Lung microvascular endothelial cell (primary cell): ENCODE measurements around the gene PTF1A. TPM values are rescaled to one million over a fixed set of nuclear protein-coding genes. Genes with fewer than 3 reads are reported as not detected.

Experiments
- DNase-seq, 2 donors: peaks; one replicate each; pipeline versions ENCODE4 v3.0.0 to v3.0.0-alpha.2; 2010; ENCODE audit warnings: low read depth in 2 of 2
- total RNA-seq: library from RNA; depleted of rRNA; stranded (reverse); fragments of >200 nt; gene quantifications from 2 replicates; pipeline ENCODE4 v1.2.1, GENCODE V29; 2014

Gene PTF1A, protein sequence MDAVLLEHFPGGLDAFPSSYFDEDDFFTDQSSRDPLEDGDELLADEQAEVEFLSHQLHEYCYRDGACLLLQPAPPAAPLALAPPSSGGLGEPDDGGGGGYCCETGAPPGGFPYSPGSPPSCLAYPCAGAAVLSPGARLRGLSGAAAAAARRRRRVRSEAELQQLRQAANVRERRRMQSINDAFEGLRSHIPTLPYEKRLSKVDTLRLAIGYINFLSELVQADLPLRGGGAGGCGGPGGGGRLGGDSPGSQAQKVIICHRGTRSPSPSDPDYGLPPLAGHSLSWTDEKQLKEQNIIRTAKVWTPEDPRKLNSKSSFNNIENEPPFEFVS
- not detected in 2 replicates for total RNA-seq

GRCh38 chr10:23191764-23192711 is at the start of gene PTF1A:
TSS of gene PTF1A (plus strand) at chr10:23192312. CDS start at chr10:23192531, 219 bp downstream.
- DNase-seq, result no peak

DNA sequence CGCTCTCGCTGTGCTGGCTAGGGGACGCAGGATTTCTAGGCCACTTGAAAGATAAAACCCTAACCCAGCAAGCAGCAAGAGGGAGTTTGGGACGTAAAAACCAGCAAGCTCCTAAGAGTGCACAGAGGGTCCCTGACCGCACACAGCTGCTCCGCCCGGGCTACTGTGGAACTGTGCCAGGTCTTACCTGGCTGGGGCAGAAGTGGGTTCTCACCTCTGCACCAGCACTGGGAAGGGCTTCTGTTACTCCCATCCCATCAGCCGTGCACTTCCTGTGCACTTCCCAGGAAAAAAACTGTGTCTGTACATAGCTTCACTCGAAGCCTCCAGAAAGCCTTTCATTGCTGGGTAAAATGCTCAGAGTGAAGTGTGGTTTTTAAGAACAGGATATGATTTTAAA is 45.9 kb upstream of the PTF1A start:
- no peak for DNase-seq

GRCh38 chr10:23147035-23147434 is 45.1 kb upstream of the PTF1A start:
- no peak for DNase-seq

DNA sequence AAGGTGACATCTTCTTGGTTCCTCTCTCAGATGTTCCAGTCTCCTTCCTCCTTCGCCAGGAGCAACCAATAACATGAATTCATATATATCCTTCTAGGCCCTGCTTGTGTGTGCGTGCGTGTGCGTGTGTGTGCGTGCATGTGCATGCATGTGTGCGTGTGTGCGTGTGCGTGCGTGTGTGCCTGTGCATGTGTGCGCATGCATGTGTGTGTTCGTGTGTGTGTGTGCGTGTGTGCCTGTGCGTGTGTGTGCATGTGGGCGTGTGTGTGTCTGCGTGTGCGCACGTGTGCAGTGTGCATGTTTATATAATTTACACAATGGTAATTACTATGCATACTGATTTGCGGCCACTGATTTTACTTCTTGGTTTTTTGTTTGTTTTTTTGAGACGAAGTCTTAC is 43.9 kb upstream of the PTF1A start:
- no peak for DNase-seq

DNA sequence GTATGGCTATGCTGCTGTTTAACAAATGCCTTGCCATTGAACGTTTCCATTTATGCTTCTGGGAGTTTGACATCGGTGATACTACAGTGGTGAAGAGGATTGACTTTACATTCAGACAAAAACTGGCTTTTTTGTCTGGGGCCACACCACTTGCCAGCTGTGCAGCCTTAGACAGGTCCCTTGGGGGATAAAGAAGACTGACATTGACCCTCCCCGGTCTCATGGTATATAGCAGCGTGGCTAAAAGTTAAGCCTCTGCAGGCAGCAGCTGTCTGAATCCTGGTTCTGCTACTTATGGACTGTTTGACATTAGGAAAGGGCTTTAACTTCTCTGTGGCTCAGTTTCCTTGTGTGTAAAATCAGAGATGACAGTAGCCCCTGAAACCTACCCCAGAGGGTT is 42.0 kb upstream of the PTF1A start:
- no peak for DNase-seq

DNA sequence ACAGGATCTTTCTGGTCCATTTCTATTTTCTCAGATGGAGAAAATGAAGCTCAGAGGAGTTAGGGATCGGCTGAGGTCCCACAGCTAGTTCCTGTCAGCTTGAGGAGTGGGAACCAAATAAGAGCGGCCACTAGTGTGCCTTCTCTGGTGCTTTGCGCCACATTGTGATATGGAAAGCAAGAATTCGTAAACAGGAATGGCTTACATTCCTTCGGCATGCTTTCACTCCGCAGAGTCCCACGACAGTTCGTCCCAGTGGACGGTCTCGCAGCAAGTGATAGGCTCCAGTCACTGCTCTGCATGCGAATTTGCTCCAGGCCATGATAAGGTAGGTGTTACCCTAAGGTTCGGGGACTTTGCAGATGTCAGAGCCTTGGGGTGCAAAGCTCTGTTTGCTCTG is 41.5 kb upstream of the PTF1A start:
- DNase-seq, result no peak

DNA sequence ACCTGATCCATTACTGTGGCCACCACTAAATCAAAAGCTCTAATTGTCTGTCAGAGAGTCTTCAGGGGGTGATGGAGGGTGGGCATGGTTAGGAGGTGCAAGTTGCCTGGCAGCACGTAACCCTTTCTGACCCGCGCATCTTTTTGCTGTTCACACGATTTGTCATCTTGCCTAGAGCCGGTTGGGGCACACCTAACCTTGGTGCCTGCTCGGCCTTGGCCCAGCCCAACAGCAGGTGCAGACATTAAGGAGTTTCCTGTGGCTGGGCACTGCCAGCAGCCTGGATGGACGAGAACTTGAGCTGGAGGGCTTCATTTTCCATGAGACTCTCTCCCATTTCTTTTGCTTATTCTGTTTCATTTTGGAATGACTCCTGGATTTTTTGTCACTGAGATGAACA is 41.0 kb upstream of the PTF1A start:
- DNase-seq, result no peak

DNA sequence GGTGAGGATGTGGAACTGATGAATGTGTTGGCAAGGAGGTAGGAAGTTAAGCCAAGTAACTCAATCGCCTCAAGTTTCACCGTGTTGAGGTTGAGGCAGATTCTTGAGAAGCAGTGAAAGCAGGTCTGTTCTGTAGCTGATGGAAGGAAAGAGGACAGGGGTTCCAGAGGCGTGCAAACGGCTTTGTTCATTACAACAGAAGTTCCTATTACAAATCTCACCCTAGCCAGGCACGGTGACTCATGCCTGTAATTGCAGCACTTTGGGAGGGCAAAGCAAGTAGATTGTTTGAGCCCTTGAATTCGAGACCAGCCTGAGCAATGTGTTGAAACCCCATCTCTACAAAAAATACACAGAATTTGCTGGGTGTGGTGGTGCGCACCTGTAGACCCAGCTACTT is 36.9 kb upstream of the PTF1A start:
- DNase-seq, result no peak

DNA sequence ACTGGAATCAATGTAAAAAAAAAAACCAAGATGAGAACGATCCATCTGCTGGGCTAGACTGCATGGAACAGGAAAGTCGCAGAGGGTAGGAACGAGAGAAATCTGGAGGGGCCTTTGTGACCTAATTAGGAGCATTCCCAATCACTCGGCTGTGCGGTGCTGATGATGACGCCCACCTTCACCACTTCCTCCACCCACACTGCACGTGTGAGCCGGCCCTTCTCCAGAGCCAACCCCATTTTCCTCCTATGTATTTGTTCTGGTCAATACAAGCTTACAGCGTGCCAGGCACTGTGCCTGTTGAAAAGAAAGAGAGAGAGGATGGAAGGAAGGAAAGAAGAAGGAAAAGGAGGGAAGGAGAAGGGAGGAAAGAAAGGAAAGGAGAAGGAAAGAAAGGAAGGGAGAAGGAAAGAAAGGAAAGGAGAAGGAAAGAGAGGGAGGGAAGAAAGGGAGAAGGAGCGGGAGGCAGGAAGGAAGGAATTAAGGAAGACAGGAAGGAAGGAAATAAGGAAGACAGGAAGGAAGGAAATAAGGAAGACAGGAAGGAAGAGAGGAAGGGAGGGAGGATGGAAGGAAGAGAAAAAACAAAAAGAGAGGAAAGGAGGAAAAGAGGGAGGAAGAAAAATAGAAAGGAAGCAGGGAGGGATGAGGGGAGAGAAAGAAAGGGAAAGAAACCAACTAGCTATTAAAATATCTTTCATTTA is 35.5 kb upstream of the PTF1A start:
- no peak for DNase-seq

DNA sequence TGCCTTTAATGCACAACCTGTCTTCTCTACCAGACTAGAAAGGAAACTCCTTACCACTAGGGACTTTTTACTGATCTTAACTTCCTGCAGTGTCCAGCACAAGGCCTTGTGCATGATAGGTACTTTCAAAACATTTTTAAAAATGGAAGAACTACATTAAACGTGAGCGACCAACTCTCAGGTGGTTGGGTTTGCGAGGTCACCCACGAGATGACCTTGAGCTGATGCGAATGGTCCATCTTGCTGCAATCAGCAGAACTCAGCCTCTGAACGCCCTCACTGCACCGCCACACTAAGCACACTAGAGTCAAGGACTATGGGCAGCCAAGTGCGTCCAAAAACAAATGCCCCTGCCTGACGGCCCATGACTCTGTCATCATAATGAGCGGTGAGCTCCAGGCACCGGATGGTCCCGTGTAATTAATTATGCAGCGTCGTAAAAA is 34.9 kb upstream of the PTF1A start:
- DNase-seq, result no peak

- peak; percentile 42 to 47 for DNase-seq
These were observed 34.3 kb upstream of the PTF1A start for GRCh38 chr10:23157691-23158369.

DNA sequence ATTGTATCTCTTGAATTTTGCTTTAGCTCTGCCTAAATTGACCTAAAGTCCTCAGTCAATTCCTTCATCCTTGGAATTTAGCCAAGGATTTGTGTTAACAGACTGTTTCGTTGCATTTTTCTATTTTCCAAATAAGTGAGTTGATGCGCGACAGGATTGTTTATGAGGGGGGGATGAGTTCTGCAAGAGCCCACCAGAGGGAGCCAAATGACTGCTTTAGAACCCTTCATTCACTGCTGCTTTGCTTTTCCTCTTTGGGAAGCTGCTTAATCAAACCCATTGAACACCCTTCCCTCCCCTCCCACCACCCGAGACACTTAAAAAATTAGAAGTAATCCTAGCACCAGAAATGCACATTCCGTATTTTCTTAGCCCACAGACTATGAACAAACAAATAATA is 33.7 kb upstream of the PTF1A start:
- peak; percentile 67 to 76 for DNase-seq

GRCh38 chr10:23171232-23171876 is 20.8 kb upstream of the PTF1A start:
- DNase-seq, result peak; percentile 51 to 64

GRCh38 chr10:23172429-23173213 is 19.5 kb upstream of the PTF1A start:
- no peak for DNase-seq

DNA sequence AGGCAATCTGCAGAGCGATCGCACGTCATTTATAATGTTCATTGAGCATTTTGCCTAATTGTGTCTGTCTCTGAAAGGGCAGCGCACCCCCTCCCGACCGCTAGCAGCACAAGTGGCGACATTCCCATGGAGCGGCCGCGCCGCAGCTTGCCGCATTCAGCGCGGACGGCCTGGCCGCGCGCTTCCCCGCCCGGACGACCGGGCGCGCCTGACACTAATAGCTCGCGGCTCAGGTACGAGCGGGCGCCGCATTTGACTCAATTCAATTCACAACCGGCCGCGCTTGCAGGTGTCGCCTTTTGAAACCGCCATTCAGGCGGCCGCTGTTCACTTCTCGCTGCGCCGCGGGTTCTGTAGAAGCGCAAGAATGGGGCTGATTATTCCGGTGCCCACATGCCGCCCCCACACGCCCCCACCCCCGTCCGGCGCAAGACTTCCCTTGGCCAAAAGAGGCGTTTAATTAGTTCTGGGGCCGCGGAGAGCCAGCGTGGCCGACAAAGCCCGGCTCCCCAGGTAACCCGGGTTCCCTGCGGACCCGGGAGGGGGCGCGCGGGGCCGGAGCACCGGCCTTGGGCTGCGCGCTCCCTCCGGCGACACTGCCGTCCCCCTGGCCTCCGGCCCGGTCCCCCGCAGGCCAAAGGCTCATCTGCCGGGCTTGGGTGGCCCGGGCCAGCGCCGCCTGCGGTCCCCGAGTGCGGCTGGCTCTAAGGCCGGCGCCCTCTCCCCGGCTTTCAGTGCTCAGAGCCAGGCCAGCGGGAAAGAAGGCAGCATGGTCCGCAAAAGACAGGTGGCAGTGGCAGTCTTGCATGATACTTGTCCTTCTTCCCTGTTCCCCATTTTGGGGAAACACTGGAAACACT is 18.7 kb upstream of the PTF1A start:
- DNase-seq, result peak in 1 of 2 donors; percentile 17

- DNase-seq, result no peak
These were observed 17.8 kb upstream of the PTF1A start for GRCh38 chr10:23174074-23174976.

- DNase-seq, result no peak
These were observed 17.1 kb upstream of the PTF1A start for GRCh38 chr10:23174977-23175512.

GRCh38 chr10:23186178-23186577 is 5.9 kb upstream of the PTF1A start:
- no peak for DNase-seq
